GM12872 (cell line): ENCODE data around the gene IQGAP3.

Experiments used
- CTCF ChIP-seq: IDR thresholded peaks from 3 replicates; pipeline ENCODE4 v1.5.1; 2011; ENCODE audit warnings: low read depth, mild to moderate bottlenecking, low read length, moderate library complexity; ENCODE audit not compliant: insufficient read depth

IQGAP3 gene

GRCh38 chr1:156598731-156599432, 26.5 kb upstream of the IQGAP3 start:
- TF ChIP-seq CTCF = no peak

- no peak for TF ChIP-seq CTCF
Measured at GRCh38 chr1:156598125-156598524, 25.8 kb upstream of the IQGAP3 start.

GRCh38 chr1:156596426-156596825, 24.1 kb upstream of the IQGAP3 start:
- TF ChIP-seq CTCF = no peak

GRCh38 chr1:156595016-156595415, 22.7 kb upstream of the IQGAP3 start:
- no peak for TF ChIP-seq CTCF

GRCh38 chr1:156594190-156594589, 21.8 kb upstream of the IQGAP3 start:
- no peak for TF ChIP-seq CTCF

- no peak for TF ChIP-seq CTCF
Measured at GRCh38 chr1:156593661-156593989, 21.3 kb upstream of the IQGAP3 start.

- no peak for TF ChIP-seq CTCF
Measured at GRCh38 chr1:156592910-156593660, 20.7 kb upstream of the IQGAP3 start.
